ENCODE measurements around the gene LAMB1. TPM values are rescaled to one million over a fixed set of nuclear protein-coding genes. Genes with fewer than 3 reads are reported as not detected.

LAMB1 gene
- total RNA-seq, 1 donor from 2014 or later, result 245 TPM

- Histone ChIP-seq H3K36me3 (ENCODE audit: control insufficient read depth, insufficient read depth, low read length) (peaks cover 4% of the 10 kb centered on the region), H3K4me3 (ENCODE audit: low read depth, low read length) (no peak overlapping the region), H3K27me3 (ENCODE audit: control insufficient read depth, insufficient read depth, low read length) (no peaks in the 10 kb centered on the region)
- no peak for DNase-seq (ENCODE audit: low read depth)
- TF ChIP-seq CTCF (IDR thresholded peaks at IDR 0.05; ENCODE audit: insufficient read depth, low read length, poor library complexity, severe bottlenecking), result no peak
Observed at GRCh38 chr7:107945332-107945731, 57.6 kb downstream of the LAMB1 start.

GRCh38 chr7:107944411-107945169, 58.4 kb downstream of the LAMB1 start:
- H3K4me3 ChIP-seq (ENCODE audit: low read depth, low read length), result no peak overlapping the region
- DNase-seq (ENCODE audit: low read depth), result no peak
- peaks cover 6% of the 10 kb centered on the region for H3K36me3 ChIP-seq (ENCODE audit: control insufficient read depth, insufficient read depth, low read length)

GRCh38 chr7:107943018-107943417, 59.9 kb downstream of the LAMB1 start:
- H3K27me3 ChIP-seq (ENCODE audit: control insufficient read depth, insufficient read depth, low read length), result no peaks in the 10 kb centered on the region
- TF ChIP-seq CTCF (IDR thresholded peaks at IDR 0.05; ENCODE audit: insufficient read depth, low read length, poor library complexity, severe bottlenecking), result no peak
- peaks cover 6% of the 10 kb centered on the region for H3K36me3 ChIP-seq (ENCODE audit: control insufficient read depth, insufficient read depth, low read length)
- DNase-seq (ENCODE audit: low read depth), result no peak
- no peak overlapping the region for H3K4me3 ChIP-seq (ENCODE audit: low read depth, low read length)

More at GRCh38 chr7:107944411-107945169, 58.4 kb downstream of the LAMB1 start:
- no peak for TF ChIP-seq CTCF (IDR thresholded peaks at IDR 0.05; ENCODE audit: insufficient read depth, low read length, poor library complexity, severe bottlenecking)
- H3K27me3 ChIP-seq (ENCODE audit: control insufficient read depth, insufficient read depth, low read length), result no peaks in the 10 kb centered on the region

DNA sequence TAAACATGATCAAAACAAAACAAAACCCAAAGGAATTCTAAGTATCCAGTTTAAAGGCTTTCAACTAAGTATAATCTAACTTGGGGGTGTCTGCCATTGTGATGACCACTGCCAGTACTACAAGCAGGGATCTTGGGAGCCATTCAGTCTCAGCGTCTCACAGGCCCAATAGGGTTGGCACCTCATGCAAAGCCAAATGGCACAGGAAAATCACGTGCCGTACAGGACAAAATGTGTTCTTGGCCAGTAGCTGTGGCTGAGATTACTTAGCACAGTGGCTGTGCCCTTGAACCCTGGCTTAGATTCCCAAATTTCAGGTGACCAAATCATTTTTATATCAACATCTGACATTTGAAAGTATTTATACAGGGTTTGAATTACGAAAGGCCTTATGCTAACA, 62.0 kb downstream of the LAMB1 start:
- no peak overlapping the region for H3K4me3 ChIP-seq (ENCODE audit: low read depth, low read length)
- no peaks in the 10 kb centered on the region for H3K27me3 ChIP-seq (ENCODE audit: control insufficient read depth, insufficient read depth, low read length)
- no peak for DNase-seq (ENCODE audit: low read depth)
- peaks cover 5% of the 10 kb centered on the region for H3K36me3 ChIP-seq (ENCODE audit: control insufficient read depth, insufficient read depth, low read length)
- no peak for TF ChIP-seq CTCF (IDR thresholded peaks at IDR 0.05; ENCODE audit: insufficient read depth, low read length, poor library complexity, severe bottlenecking)

GRCh38 chr7:107939573-107940489, 63.1 kb downstream of the LAMB1 start:
- Histone ChIP-seq H3K36me3 (ENCODE audit: control insufficient read depth, insufficient read depth, low read length) (peaks cover 7% of the 10 kb centered on the region), H3K27me3 (ENCODE audit: control insufficient read depth, insufficient read depth, low read length) (no peaks in the 10 kb centered on the region), H3K4me3 (ENCODE audit: low read depth, low read length) (no peak overlapping the region)
- DNase-seq (ENCODE audit: low read depth), result peak; percentile 72
- TF ChIP-seq CTCF (IDR thresholded peaks at IDR 0.05; ENCODE audit: insufficient read depth, low read length, poor library complexity, severe bottlenecking), result no peak
